ENCODE data around the gene SLC26A11.
"Not testable (repeated sequence)": the region's sequence is repeated elsewhere in the genome, so short reads cannot be mapped to it uniquely, and the experiment has no call there.

SLC26A11 gene

GRCh38 chr17:80287806-80288567 lies 67.8 kb downstream of the SLC26A11 start:
- no peak for DNase-seq

- DNase-seq, result no peak
Measured at GRCh38 chr17:80289616-80290015, 69.4 kb downstream of the SLC26A11 start.

DNA sequence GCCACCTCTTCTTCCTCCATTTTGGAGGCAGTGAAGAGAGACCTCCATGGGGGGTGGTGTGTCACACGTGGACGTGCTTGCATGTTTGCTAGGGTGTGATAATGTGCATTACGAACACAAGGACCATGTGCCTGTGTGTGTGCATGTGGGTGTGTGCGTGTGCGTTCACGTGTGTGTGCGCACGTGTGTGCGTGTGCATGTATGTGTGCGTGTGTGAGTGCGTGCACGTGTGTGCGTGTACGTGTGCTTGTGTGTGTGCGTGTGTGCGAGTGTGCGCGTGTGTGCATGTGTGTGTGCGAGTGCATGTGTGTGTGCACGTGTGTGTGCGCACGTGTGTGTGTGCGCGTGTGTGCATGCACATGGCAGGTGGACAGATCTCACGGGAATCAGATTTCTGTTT lies 69.9 kb downstream of the SLC26A11 start:
- DNase-seq, result no peak

GRCh38 chr17:80291260-80291659 lies 71.0 kb downstream of the SLC26A11 start:
- no peak for DNase-seq

- DNase-seq, result no peak
Measured at GRCh38 chr17:80291691-80292487, 71.7 kb downstream of the SLC26A11 start.

GRCh38 chr17:80292521-80292971 lies 72.3 kb downstream of the SLC26A11 start:
- DNase-seq, result no peak

GRCh38 chr17:80294210-80294609 lies 74.0 kb downstream of the SLC26A11 start:
- DNase-seq, result no peak

DNA sequence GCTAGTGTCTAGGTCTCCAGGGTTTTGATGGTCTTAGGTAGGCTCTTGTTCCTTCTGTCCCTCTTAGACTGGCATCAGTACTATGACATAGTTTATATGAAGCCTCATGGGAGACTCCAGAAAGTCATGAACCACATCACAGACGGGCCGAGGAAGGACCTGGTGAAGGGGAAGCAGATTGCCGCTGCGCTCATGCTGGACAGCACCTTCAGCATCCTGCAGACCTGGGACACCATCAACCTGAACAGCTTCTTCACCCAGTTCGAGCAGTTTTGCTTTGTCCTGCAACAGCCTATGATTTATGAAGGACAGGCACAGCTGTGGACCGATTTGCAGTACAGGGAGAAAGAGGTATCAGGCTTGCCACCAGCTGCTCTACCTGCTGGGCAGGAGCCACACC lies 74.4 kb downstream of the SLC26A11 start:
- no peak for DNase-seq

DNA sequence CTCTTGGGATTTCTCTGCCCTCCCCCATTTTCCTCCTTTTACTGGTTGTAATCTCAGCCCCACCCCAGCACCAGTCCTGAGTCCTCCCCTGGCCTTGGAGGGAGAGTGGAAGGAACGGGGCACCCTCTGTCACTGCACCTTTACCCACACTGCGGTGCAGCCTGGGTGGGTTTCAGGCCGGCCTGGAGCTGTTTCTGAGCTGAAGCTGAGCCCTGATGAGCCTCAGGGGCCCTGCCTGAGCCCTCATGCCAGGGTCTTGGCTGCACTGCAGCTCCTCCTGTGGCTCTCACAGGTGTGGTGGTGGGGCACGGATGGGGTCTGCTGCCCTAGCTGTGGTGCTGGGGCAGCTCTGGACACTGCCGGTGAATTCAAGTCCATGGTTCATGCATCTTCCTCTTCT lies 74.9 kb downstream of the SLC26A11 start:
- no peak for DNase-seq

GRCh38 chr17:80295559-80295958 lies 75.3 kb downstream of the SLC26A11 start:
- no peak for DNase-seq

DNA sequence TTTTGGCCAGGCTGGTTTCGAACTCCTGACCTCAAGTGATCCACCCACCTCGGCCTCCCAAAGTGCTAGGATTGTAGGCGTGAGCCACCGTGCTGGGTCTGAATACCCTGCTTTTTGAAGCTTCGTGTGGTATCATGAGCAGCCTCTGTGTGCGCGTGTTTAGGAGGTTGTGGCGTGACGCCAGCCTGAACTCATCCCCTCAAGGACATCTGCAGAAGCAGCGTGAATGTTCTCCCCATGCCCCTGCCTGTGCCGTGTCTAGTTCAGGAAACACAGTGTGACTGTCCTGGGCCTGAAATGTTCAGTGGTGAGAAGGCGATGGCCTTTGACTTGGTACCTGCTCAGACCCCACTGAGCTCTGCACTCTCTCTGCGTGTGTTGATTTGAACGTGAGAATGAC lies 76.0 kb downstream of the SLC26A11 start:
- no peak for DNase-seq

DNA sequence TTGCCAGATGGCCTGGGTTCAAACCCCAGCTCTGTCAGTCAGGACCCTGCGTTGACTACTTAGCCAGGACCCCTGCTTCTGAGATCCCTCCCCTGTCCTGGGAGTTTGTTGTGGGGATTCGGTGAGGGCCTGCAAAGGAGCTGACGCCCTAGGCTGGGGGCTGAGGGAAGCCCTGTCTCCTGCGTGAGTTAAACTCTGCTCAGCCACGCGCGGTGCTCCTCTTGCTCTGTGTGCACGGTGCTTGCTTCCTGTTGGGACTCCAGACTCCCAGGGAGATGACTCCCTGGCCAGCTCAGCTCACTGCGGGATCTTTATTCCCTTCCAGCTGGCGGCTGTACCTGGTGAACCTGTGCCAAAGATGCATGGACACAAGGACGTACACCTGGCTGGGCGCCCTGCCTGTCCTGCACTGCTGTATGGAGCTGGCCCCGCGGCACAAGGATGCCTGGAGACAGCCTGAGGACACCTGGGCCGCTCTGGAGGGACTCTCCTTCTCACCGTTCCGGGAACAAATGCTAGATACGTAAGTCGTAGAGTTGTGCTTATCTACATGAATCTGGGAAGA lies 77.9 kb downstream of the SLC26A11 start:
- DNase-seq, result no peak

GRCh38 chr17:80299350-80300100 lies 79.3 kb downstream of the SLC26A11 start:
- not testable (repeated sequence) for DNase-seq

GRCh38 chr17:80300756-80301155 lies 80.5 kb downstream of the SLC26A11 start:
- DNase-seq, result not testable (repeated sequence)
